ENCODE results near the gene SPOP. TPM values are rescaled to one million over a fixed set of nuclear protein-coding genes. Genes with fewer than 3 reads are reported as not detected.
A peak's percentile ranks its signal among the peaks of the same experiment; 100 is the strongest.

SPOP gene
- total RNA-seq, 1 experiment from 2014 or later: 52.3 TPM

DNA sequence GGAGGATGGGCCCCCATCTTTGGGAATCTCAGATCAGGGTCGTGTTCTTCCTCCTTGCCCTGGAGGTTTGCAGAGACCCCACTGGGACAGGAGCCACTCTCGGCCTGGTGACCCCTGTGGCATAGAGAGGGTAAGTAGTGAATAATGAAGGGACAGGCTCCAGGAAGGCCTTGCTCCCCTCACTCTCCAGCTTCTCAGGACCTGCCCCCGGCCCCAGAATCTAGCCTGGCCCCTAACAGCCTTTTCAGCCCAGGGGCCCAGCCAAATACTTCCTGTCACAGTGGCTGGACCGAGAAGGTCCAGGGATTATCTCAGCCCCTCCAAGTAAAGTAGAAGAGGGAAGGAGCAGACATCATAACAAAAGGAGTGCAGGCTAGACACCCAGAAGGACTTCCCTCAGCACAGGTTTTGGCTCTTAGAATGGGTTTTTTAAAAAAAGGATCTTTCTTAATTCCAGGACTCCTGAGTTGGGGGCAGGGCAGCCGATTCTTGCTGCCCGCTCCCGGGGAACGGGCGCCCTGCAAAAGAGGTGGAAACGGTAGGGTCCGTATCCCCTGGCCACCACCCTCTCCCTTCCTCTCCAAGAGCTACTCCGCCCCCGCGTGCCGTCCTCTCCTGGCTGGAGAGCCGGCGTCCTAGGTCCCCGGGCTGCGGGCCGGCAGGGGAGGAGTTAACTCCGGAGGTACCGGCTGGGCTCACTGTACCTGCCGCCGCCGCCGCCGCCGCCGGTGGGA lies 102.8 kb downstream of the SPOP start:
- no peaks in the 10 kb centered on the region for H3K36me3 Mint-ChIP-seq (ENCODE audit: insufficient read depth, unreplicated experiment)
- CTCF ChIA-PET: interaction anchor here (0.6 to 16.7 kb wide), 12 partner anchors 9 to 264 kb away, joined by 3 to 325 read pairs (median 4); no protein-coding TSS in a partner anchor

DNA sequence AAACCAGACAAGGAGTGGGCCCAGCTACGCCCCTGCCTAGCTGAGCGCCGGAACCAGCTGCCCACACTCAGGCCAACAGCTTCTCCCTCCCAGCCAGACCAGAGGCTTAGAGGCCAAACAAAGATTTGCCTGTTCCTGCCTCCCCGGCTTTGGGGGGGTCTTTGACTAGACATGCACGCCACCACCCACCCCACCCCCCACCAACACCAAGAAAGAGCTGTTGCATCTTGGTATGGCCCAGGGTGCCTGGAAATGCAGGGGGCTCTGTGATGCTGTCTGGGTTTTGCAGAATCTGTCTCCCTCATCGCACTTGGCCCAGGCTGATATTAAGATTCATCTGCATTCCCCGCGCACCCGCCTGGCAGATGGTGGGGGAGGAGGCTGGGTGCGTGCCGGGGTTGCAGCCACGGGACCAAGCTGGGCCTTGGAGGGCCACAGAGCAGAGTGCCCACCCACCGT lies 103.5 kb downstream of the SPOP start:
- TF ChIP-seq CTCF (IDR thresholded peaks at IDR 0.05; ENCODE audit: unreplicated experiment): no peak
- intact Hi-C loops (cut with micrococcal nuclease): loop anchor here (5.0 kb wide), 1 partner anchor 103 kb away; the partner anchor contains the start of gene SPOP
- BruUV-seq (replicated peaks): no TSS peak
- Mint-ChIP-seq H3K9me3 (ENCODE audit: unreplicated experiment) (no peaks in the 10 kb centered on the region), H3K27me3 (ENCODE audit: insufficient read depth, unreplicated experiment) (peaks cover 35% of the 10 kb centered on the region), H3K36me3 (ENCODE audit: insufficient read depth, unreplicated experiment) (no peaks in the 10 kb centered on the region), H3K4me3 (ENCODE audit: unreplicated experiment) (no peak overlapping the region), H3K27ac (ENCODE audit: low read depth, unreplicated experiment) (no peak overlapping the region), H3K4me1 (ENCODE audit: insufficient read depth, unreplicated experiment) (peaks cover 5% of the 10 kb centered on the region)
- DNase-seq (ENCODE audit: unreplicated experiment): no peak
- CTCF ChIA-PET: interaction anchor here (0.6 to 16.7 kb wide), 10 partner anchors 9 to 227 kb away, joined by 3 to 325 read pairs (median 4); no protein-coding TSS in a partner anchor
- POLR2A ChIA-PET: no interaction called here

More for the DNA sequence above, 102.8 kb downstream of the SPOP start:
- Mint-ChIP-seq H3K27ac (ENCODE audit: low read depth, unreplicated experiment) (no peak overlapping the region), H3K9me3 (ENCODE audit: unreplicated experiment) (no peaks in the 10 kb centered on the region), H3K4me1 (ENCODE audit: insufficient read depth, unreplicated experiment) (peaks cover 5% of the 10 kb centered on the region), H3K27me3 (ENCODE audit: insufficient read depth, unreplicated experiment) (peaks cover 35% of the 10 kb centered on the region), H3K4me3 (ENCODE audit: unreplicated experiment) (peak overlapping the region; percentile 69)
- intact Hi-C loops (cut with micrococcal nuclease): loop anchor here (1.0 to 5.0 kb wide), 2 partner anchors 102 to 120 kb away; partner anchors contain the start of gene SPOP
- BruUV-seq (replicated peaks): no TSS peak
- no peak for DNase-seq (ENCODE audit: unreplicated experiment)
- no peak for TF ChIP-seq CTCF (IDR thresholded peaks at IDR 0.05; ENCODE audit: unreplicated experiment)
- POLR2A ChIA-PET: interaction anchor here (1.1 kb wide), 1 partner anchor 57 kb away, joined by 3 read pairs; no protein-coding TSS in a partner anchor

DNA sequence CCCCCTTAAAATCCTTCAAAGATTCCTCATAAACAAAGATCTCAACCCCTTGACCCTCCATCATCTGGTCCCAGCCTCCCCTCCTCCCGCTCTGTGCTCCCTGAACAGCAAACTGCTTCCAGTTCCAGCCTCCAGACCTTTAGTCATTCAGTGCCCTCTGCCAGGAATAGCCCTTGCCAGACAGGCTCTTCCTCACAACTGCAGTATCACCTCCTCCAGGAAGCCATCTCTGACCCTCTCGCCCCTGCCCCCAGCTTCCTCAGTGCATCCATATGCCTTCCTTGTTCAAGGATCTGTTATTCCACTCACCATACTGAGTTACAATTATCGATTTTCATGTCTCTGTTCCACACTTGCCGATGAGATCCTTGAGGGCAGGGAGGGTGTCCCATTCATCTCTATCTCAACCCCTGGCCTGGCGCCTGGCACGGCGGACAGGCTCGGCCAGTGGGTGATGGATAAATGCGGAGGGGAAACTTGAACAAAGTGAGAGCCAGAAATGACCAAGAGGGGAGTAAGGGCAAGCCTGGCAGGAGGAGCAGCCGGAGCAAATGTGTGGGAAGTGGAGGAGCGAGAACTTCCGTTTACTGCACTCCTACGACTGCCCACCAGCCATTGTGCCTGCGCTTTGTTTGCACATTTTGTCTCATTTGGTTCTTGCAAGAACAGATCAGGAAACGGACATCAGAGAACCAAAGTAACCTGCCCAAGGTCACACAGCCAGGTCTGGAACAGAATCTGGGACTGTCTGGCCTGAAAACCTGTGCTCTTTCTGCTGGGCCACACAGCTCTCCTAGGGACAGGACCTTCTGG lies 104.2 kb downstream of the SPOP start:
- no peak overlapping the region for H3K27ac Mint-ChIP-seq (ENCODE audit: low read depth, unreplicated experiment)
- H3K27me3 Mint-ChIP-seq (ENCODE audit: insufficient read depth, unreplicated experiment): peaks cover 35% of the 10 kb centered on the region
- CTCF ChIA-PET: interaction anchor here (0.6 to 16.7 kb wide), 3 partner anchors 11 to 124 kb away, joined by 3 to 325 read pairs (median 4); no protein-coding TSS in a partner anchor
- POLR2A ChIA-PET: no interaction called here
- no TSS peak for BruUV-seq (replicated peaks)
- intact Hi-C loops (cut with micrococcal nuclease): loop anchor here (5.0 kb wide), 1 partner anchor 104 kb away; the partner anchor contains the start of gene SPOP
- no peak overlapping the region for H3K4me3 Mint-ChIP-seq (ENCODE audit: unreplicated experiment)
- no peak for TF ChIP-seq CTCF (IDR thresholded peaks at IDR 0.05; ENCODE audit: unreplicated experiment)
- H3K9me3 Mint-ChIP-seq (ENCODE audit: unreplicated experiment): no peaks in the 10 kb centered on the region
- H3K4me1 Mint-ChIP-seq (ENCODE audit: insufficient read depth, unreplicated experiment): peaks cover 5% of the 10 kb centered on the region
- H3K36me3 Mint-ChIP-seq (ENCODE audit: insufficient read depth, unreplicated experiment): no peaks in the 10 kb centered on the region
- DNase-seq (ENCODE audit: unreplicated experiment): no peak
